ENCODE measurements around the gene SEMA3D. TPM values are rescaled to one million over a fixed set of nuclear protein-coding genes. Genes with fewer than 3 reads are reported as not detected.
A peak's percentile ranks its signal among the peaks of the same experiment; 100 is the strongest.

SEMA3D gene
- total and polyA plus RNA-seq, 7 donors, result 0.23 to 5.5 (median 2.5) TPM

DNA sequence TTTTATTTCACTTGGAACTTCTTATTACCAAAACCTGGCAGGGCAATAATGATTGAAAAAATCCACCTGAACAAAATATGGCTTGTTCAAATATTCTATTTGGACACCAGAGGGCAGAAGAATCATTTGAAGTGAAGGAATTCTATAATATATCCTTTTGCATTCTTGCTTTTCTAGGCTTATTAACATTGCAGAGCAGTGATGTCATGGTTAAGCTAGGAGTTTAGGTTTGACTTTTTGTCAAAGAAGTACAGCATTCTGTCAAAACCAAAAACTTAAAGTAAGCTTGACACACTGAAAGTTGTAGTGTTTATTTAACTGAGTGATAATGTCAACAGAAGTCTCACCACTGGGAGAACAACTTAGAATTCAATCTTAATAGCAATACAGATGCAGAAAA is 156.0 kb downstream of the SEMA3D start:
- Histone ChIP-seq H3K4me3 (no peak overlapping the region), H3K9me3 (no peaks in the 10 kb centered on the region), H3K27ac (no peak overlapping the region), H3K36me3 (no peaks in the 10 kb centered on the region), H3K27me3 (no peaks in the 10 kb centered on the region), H3K4me1 (peaks cover 0 to 4% (median 0%) of the 10 kb centered on the region in 4 donors)
- intact Hi-C loops (cut with DNase I), result loop anchor here (10.0 kb wide), 1 partner anchor 724 kb away; no protein-coding TSS in a partner anchor
- no peak for DNase-seq
- TF ChIP-seq, protein P1, sequence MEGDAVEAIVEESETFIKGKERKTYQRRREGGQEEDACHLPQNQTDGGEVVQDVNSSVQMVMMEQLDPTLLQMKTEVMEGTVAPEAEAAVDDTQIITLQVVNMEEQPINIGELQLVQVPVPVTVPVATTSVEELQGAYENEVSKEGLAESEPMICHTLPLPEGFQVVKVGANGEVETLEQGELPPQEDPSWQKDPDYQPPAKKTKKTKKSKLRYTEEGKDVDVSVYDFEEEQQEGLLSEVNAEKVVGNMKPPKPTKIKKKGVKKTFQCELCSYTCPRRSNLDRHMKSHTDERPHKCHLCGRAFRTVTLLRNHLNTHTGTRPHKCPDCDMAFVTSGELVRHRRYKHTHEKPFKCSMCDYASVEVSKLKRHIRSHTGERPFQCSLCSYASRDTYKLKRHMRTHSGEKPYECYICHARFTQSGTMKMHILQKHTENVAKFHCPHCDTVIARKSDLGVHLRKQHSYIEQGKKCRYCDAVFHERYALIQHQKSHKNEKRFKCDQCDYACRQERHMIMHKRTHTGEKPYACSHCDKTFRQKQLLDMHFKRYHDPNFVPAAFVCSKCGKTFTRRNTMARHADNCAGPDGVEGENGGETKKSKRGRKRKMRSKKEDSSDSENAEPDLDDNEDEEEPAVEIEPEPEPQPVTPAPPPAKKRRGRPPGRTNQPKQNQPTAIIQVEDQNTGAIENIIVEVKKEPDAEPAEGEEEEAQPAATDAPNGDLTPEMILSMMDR (IDR thresholded peaks at IDR 0.05), result peak; percentile 9 to 47 (median 18)
- no peak for TF ChIP-seq EP300 (IDR thresholded peaks at IDR 0.05)

DNA sequence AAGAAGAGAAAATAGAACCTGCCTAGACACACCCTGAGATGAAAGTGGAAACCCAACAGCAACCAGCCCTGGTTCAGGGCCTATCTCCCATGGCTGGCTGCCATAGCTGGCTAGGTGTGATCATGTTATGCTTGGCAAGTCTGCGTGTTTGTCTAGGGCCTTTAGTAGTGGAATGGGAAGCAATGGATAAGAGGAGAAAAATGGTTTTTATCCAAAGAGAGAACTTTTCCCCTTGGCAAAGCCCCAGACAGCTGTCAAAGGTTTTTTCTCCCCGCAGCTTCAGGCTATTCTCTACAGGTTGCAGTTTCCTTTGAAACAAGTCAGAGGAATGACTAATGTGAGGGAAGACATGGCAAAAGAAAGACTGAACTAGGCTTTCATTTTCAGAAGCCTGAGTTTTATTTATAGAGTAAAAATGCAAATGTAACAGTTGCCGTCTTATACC is 161.5 kb downstream of the SEMA3D start:
- DNase-seq, result peak; percentile 53
- Histone ChIP-seq H3K27ac (no peak overlapping the region), H3K9me3 (no peaks in the 10 kb centered on the region), H3K4me3 (no peak overlapping the region), H3K36me3 (no peaks in the 10 kb centered on the region), H3K4me1 (peaks cover 0 to 4% (median 0%) of the 10 kb centered on the region in 4 donors), H3K27me3 (no peaks in the 10 kb centered on the region)
- TF ChIP-seq POLR2AphosphoS5 (IDR thresholded peaks at IDR 0.05) (no peak), EP300 (IDR thresholded peaks at IDR 0.05) (no peak), POLR2A (IDR thresholded peaks at IDR 0.05) (no peak)
- TF ChIP-seq, protein P1 (IDR thresholded peaks at IDR 0.05), result no peak
- 19 to 70% methylated on average over 3 of the region's 3 CpGs for whole genome bisulfite sequencing, 2 donors
- intact Hi-C loops (cut with DNase I), result no loop called here

DNA sequence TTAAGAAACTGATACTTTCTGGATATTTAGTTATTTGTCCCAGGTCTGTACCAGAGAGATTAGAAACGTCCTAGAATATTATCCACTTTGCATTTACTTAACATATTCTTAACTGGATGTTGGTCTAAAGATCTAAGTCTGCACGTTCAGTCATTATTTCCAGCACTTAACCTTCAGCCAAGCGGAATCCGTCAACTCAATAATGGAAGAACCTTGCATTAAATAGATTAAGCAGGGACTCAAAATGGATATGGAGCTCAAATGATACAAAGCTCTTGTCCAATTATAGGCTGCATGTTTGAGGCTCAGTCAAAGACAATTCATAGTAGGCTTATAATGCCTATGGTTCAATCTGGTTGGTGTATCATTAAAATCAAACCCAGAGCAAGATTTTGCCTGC is 162.9 kb downstream of the SEMA3D start:
- no peak overlapping the region for H3K4me3 ChIP-seq
- intact Hi-C loops (cut with DNase I), result loop anchor here (1.0 to 2.0 kb wide), 2 partner anchors 1047 to 1088 kb away; no protein-coding TSS in a partner anchor
- WGBS, 2 donors, result 58 to 85% methylated on average over 4 of the region's 4 CpGs
- H3K27me3 ChIP-seq, result no peaks in the 10 kb centered on the region
- DNase-seq, result no peak
- H3K4me1 ChIP-seq, result peaks cover 0 to 4% (median 1%) of the 10 kb centered on the region in 4 donors
- H3K9me3 ChIP-seq, result no peaks in the 10 kb centered on the region
- no peak for TF ChIP-seq POLR2AphosphoS5 (IDR thresholded peaks at IDR 0.05)
- TF ChIP-seq EP300 (IDR thresholded peaks at IDR 0.05), result no peak
- TF ChIP-seq, protein P1 (IDR thresholded peaks at IDR 0.05), result no peak
- TF ChIP-seq POLR2A (IDR thresholded peaks at IDR 0.05), result no peak
- no peaks in the 10 kb centered on the region for H3K36me3 ChIP-seq
- H3K27ac ChIP-seq, result no peak overlapping the region

DNA sequence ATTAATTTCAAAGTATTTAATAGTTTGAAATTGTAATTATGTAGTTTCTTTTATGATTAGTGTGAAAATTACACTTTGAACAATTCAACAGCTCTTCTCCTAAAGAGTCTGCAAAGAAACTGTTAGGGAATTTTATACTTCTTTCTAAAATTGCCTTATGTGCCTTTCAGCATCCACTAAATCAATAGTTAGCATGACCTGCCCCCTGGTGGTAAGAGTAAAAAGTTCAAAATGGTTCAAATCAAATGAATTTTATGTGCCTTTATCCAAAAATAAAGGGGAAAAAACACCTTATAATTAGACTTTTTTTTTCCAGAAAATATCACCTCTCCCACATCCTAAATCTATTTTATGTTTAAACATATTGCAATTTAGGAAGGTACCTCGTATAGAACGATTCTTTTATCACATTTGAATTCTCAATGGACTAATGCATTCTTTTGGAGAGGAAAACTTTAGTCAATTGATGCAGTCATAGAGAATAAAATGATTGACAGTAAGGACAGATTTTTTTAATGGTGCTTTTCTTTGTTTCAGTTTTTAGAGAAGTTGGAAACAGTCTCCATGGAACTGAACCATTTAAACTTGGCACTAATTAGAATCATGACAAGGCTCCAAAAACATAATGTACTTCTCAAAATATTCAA is 163.7 kb downstream of the SEMA3D start:
- intact Hi-C loops (cut with DNase I), result loop anchor here (1.0 to 2.0 kb wide), 2 partner anchors 1046 to 1087 kb away; no protein-coding TSS in a partner anchor
- Histone ChIP-seq H3K36me3 (no peaks in the 10 kb centered on the region), H3K27ac (no peak overlapping the region), H3K4me1 (peaks cover 0 to 7% (median 2%) of the 10 kb centered on the region in 4 donors), H3K27me3 (no peaks in the 10 kb centered on the region), H3K4me3 (no peak overlapping the region), H3K9me3 (no peaks in the 10 kb centered on the region)
- DNase-seq, result no peak
- 16 to 24% methylated on average over 2 of the region's 2 CpGs for WGBS, 2 donors
- TF ChIP-seq, protein P1 (IDR thresholded peaks at IDR 0.05), result peak; percentile 14 to 70 (median 62)
- TF ChIP-seq POLR2A (IDR thresholded peaks at IDR 0.05), result no peak

Measured in sigmoid colon (tissue), 7 donors.